Brain microvascular endothelial cell (primary cell): ENCODE data around the gene PCP4.

Source experiments
- DNase-seq: peaks from one replicate; pipeline ENCODE4 v3.0.0-alpha.2; 2020
- H3K27ac ChIP-seq: fragments of 250-450 bp; sonication (Bioruptor Pico); 2 replicates; pipeline ENCODE4 v1.5.1; 2020; ENCODE audit warnings: mild to moderate bottlenecking, moderate library complexity
- H3K27me3 ChIP-seq: fragments of 250-450 bp; sonication (Bioruptor Pico); replicated peaks from 2 replicates; pipeline ENCODE4 v1.5.1; 2020; ENCODE audit warnings: mild to moderate bottlenecking
- H3K36me3 ChIP-seq: fragments of 250-450 bp; sonication (Bioruptor Pico); replicated peaks from 2 replicates; pipeline ENCODE4 v1.5.1; 2020; ENCODE audit warnings: mild to moderate bottlenecking
- H3K4me3 ChIP-seq: 2 replicates; pipeline ENCODE4 v1.5.1; 2011; ENCODE audit warnings: low read depth, mild to moderate bottlenecking, control low read depth, low read length, moderate library complexity
- in situ Hi-C: cut with HindIII; loops from 2 replicates; pipeline ENCODE4 v1.10.0; 2017; ENCODE audit warnings: low sequenced_read_pairs, low pct_ligation_motif_present
- TF ChIP-seq, protein P1 (sequence below): IDR thresholded peaks from 2 replicates; pipeline ENCODE4 v1.5.1; 2011; ENCODE audit warnings: low read depth, mild to moderate bottlenecking, moderate library complexity, low read length, control low read depth, inconsistent platforms; ENCODE audit errors: missing control alignments

Gene PCP4

GRCh38 chr21:39966786-39967185 lies 99.5 kb downstream of the PCP4 start:
- H3K36me3 ChIP-seq, result no peaks in the 10 kb centered on the region
- no peak overlapping the region for H3K27ac ChIP-seq
- TF ChIP-seq, protein P1, sequence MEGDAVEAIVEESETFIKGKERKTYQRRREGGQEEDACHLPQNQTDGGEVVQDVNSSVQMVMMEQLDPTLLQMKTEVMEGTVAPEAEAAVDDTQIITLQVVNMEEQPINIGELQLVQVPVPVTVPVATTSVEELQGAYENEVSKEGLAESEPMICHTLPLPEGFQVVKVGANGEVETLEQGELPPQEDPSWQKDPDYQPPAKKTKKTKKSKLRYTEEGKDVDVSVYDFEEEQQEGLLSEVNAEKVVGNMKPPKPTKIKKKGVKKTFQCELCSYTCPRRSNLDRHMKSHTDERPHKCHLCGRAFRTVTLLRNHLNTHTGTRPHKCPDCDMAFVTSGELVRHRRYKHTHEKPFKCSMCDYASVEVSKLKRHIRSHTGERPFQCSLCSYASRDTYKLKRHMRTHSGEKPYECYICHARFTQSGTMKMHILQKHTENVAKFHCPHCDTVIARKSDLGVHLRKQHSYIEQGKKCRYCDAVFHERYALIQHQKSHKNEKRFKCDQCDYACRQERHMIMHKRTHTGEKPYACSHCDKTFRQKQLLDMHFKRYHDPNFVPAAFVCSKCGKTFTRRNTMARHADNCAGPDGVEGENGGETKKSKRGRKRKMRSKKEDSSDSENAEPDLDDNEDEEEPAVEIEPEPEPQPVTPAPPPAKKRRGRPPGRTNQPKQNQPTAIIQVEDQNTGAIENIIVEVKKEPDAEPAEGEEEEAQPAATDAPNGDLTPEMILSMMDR, result no peak
- H3K4me3 ChIP-seq, result no peak overlapping the region
- no peaks in the 10 kb centered on the region for H3K27me3 ChIP-seq
- no peak for DNase-seq
- in situ Hi-C loops, result no loop called here

- no peak overlapping the region for H3K4me3 ChIP-seq
- TF ChIP-seq, protein P1, result no peak
- no peaks in the 10 kb centered on the region for H3K27me3 ChIP-seq
- no peak overlapping the region for H3K27ac ChIP-seq
- H3K36me3 ChIP-seq, result no peaks in the 10 kb centered on the region
- DNase-seq, result no peak
- in situ Hi-C loops, result no loop called here
These were observed 100.8 kb downstream of the PCP4 start for GRCh38 chr21:39968010-39968409.

- DNase-seq, result no peak
- no peak overlapping the region for H3K4me3 ChIP-seq
- no peaks in the 10 kb centered on the region for H3K36me3 ChIP-seq
- H3K27me3 ChIP-seq, result no peaks in the 10 kb centered on the region
- in situ Hi-C loops, result no loop called here
- TF ChIP-seq, protein P1, result no peak
- no peak overlapping the region for H3K27ac ChIP-seq
These were observed 102.6 kb downstream of the PCP4 start for GRCh38 chr21:39969691-39970364.

DNA sequence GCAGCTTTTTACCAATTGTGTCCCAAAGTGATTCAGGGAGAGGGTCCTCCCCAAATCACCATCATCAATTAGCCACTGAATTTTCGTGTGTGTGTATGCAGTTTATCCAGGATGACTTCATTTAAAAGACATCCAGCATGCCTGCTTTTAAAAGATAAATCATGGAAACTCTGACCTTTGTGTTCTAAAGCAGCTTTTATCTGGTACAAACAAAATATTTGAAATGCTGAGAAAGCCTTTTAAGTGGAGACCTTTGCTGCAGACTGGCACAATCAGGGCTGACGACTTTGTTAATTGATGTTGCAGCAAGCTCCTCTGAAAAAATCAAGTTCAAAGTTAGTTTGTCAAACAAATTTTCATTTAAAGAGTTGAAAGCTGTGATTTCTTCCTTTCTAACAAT lies 104.7 kb downstream of the PCP4 start:
- Histone ChIP-seq H3K36me3 (no peaks in the 10 kb centered on the region), H3K4me3 (no peak overlapping the region), H3K27ac (no peak overlapping the region), H3K27me3 (no peaks in the 10 kb centered on the region)
- no peak for DNase-seq
- TF ChIP-seq, protein P1, result no peak
- in situ Hi-C loops, result no loop called here

DNA sequence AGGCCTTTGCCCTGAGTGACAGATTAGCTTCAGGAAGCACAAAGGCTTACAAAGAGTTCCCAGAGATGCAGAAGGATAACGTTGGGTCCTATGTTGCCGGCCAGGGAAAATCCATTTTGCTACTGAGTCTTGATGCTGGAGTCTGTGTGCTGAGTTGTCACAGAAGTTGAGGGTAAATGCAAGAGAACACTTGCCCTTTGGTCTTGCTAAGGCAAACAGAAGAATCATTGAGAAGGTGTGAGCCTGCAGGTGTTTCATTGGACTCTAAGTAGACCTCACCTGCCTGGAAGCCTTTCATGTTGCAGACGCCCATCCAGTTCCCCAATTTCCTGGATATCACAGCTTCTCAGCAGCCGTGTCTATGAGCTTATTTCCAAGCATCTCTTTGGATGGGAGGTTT lies 105.2 kb downstream of the PCP4 start:
- Histone ChIP-seq H3K27me3 (no peaks in the 10 kb centered on the region), H3K36me3 (no peaks in the 10 kb centered on the region), H3K4me3 (no peak overlapping the region), H3K27ac (no peak overlapping the region)
- in situ Hi-C loops, result no loop called here
- TF ChIP-seq, protein P1, result no peak
- DNase-seq, result no peak
